WTC11 (cell line): ENCODE results near the gene SMAD5. TPM values are rescaled to one million over a fixed set of nuclear protein-coding genes. Genes with fewer than 3 reads are reported as not detected.

Experiments
- ATAC-seq: fragments of 200-7000 bp; cut with Tn5 transposase; 2 replicates; pipeline ENCODE4 v1.10.0; 2021; ENCODE audit warnings: mild to moderate bottlenecking, moderate library complexity
- CTCF ChIA-PET: fragments of 300-600 bp; sonication (Branson Sonifier 250); formaldehyde crosslinking; loops from one replicate; lab custom pipeline; 2021; ENCODE audit warnings: antibody characterized with exemption; lab: Charles Lee
- POLR2A ChIA-PET: fragments of 350-600 bp; sonication (Branson Sonifier 250); formaldehyde crosslinking; loops from one replicate; lab custom pipeline; 2021; ENCODE audit warnings: antibody characterized with exemption; lab: Charles Lee
- DNase-seq: peaks from one replicate; pipeline ENCODE4 v3.0.0; 2021; ENCODE audit warnings: low spot score
- H3K27ac Mint-ChIP-seq: 2 replicates; pipeline ENCODE4 v1.8.0; 2021; ENCODE audit warnings: mixed read lengths
- H3K27me3 Mint-ChIP-seq: 2 replicates; pipeline ENCODE4 v1.8.0; 2021; ENCODE audit warnings: low read depth, mild to moderate bottlenecking, moderate library complexity, mixed read lengths
- H3K36me3 Mint-ChIP-seq: 2 replicates; pipeline ENCODE4 v1.8.0; 2021; ENCODE audit warnings: mixed read lengths
- H3K4me1 Mint-ChIP-seq: 2 replicates; pipeline ENCODE4 v1.8.0; 2022; ENCODE audit warnings: mixed read lengths
- H3K4me3 Mint-ChIP-seq: 2 replicates; pipeline ENCODE4 v1.8.0; 2021; ENCODE audit warnings: mild to moderate bottlenecking, moderate library complexity, mixed read lengths
- H3K9me3 Mint-ChIP-seq: 2 replicates; pipeline ENCODE4 v1.8.0; 2021; ENCODE audit warnings: mixed read lengths
- FOXK1 ChIP-seq: sonication (generic); formaldehyde crosslinking; IDR thresholded peaks from 2 replicates; pipeline ENCODE4 v1.8.0; 2022; ENCODE audit warnings: mild to moderate bottlenecking, moderate library complexity, missing genetic modification reagents
- GTF2I ChIP-seq: fragments of 250-450 bp; sonication (Bioruptor Pico); conservative IDR thresholded peaks from 2 replicates; pipeline ENCODE4 v1.4.0; 2021; ENCODE audit warnings: mild to moderate bottlenecking
- HMGA2 ChIP-seq: fragments of 250-450 bp; sonication (Bioruptor Pico); IDR thresholded peaks from 2 replicates; pipeline ENCODE4 v1.4.0; 2021; ENCODE audit warnings: mild to moderate bottlenecking, moderate library complexity
- HMGXB4 ChIP-seq: sonication (generic); formaldehyde crosslinking; IDR thresholded peaks from 2 replicates; pipeline ENCODE4 v1.8.1; 2023; ENCODE audit warnings: mild to moderate bottlenecking, moderate library complexity, missing genetic modification reagents
- IRF2 ChIP-seq: sonication (generic); formaldehyde crosslinking; IDR thresholded peaks from 2 replicates; pipeline ENCODE4 v1.8.0; 2022; ENCODE audit warnings: low read depth, missing genetic modification reagents, borderline replicate concordance
- MYBL2 ChIP-seq: sonication (generic); formaldehyde crosslinking; IDR thresholded peaks from 2 replicates; pipeline ENCODE4 v1.8.1; 2023; ENCODE audit warnings: mild to moderate bottlenecking, moderate library complexity, missing genetic modification reagents
- NFYB ChIP-seq: sonication (generic); formaldehyde crosslinking; conservative IDR thresholded peaks from 2 replicates; pipeline ENCODE4 v1.8.0; 2022; ENCODE audit warnings: low read depth, missing genetic modification reagents
- NR3C1 ChIP-seq: sonication (generic); formaldehyde crosslinking; conservative IDR thresholded peaks from 2 replicates; pipeline ENCODE4 v1.8.1; 2023; ENCODE audit warnings: low read depth, mild to moderate bottlenecking, missing genetic modification reagents
- SMAD4 ChIP-seq: sonication (generic); formaldehyde crosslinking; IDR thresholded peaks from 2 replicates; pipeline ENCODE4 v1.8.0; 2022; ENCODE audit warnings: mild to moderate bottlenecking, missing genetic modification reagents
- ZNF121 ChIP-seq: sonication (generic); formaldehyde crosslinking; IDR thresholded peaks from 2 replicates; pipeline ENCODE4 v1.8.0; 2023; ENCODE audit warnings: missing genetic modification reagents
- ZNF281 ChIP-seq: sonication (generic); formaldehyde crosslinking; IDR thresholded peaks from 2 replicates; pipeline ENCODE4 v1.8.0; 2023; ENCODE audit warnings: mild to moderate bottlenecking, missing genetic modification reagents
- ZNF671 ChIP-seq: fragments of 250-450 bp; sonication (Bioruptor Pico); IDR thresholded peaks from 2 replicates; pipeline ENCODE4 v1.8.0; 2021; ENCODE audit warnings: mild to moderate bottlenecking
- total RNA-seq: library from RNA; stranded (reverse); gene quantifications from 3 replicates; pipeline ENCODE4 v1.2.3, GENCODE V29; 2021
- TF ChIP-seq, protein P1 (sequence below): sonication (generic); formaldehyde crosslinking; IDR thresholded peaks from 2 replicates; pipeline ENCODE4 v1.8.0; 2022; ENCODE audit warnings: mild to moderate bottlenecking, missing genetic modification reagents
- TF ChIP-seq, protein P2 (sequence below): sonication (generic); formaldehyde crosslinking; IDR thresholded peaks from 2 replicates; pipeline ENCODE4 v1.8.1; 2023; ENCODE audit warnings: mild to moderate bottlenecking, missing genetic modification reagents
- TF ChIP-seq, protein P3 (sequence below): sonication (generic); formaldehyde crosslinking; IDR thresholded peaks from 2 replicates; pipeline ENCODE4 v1.8.1; 2022; ENCODE audit warnings: low read depth, mild to moderate bottlenecking, moderate library complexity, missing genetic modification reagents, borderline replicate concordance

The SMAD5 gene
- total RNA-seq, 1 experiment from 2014 or later = 65.2 TPM

DNA sequence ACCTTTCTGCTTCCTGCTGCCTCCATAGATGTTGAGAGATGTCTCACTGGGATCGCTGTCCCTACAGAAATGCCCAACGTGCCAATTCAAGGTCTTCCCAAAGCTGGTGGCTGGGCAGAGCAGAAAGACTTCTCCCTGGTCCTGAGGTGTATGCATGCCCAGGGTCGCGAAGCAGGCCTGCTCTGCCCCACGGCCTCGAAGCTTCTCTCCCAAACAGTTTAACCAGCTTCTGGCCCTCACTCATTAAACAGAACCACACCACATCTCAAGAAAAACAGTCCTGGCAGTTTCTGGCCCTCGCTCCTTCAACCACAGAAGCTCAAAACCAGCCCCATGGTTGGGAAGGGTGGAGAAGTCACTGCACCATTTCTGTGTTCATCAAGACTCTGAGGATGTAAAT is 75.0 kb downstream of the SMAD5 start (continued):
- TF ChIP-seq, protein P1, sequence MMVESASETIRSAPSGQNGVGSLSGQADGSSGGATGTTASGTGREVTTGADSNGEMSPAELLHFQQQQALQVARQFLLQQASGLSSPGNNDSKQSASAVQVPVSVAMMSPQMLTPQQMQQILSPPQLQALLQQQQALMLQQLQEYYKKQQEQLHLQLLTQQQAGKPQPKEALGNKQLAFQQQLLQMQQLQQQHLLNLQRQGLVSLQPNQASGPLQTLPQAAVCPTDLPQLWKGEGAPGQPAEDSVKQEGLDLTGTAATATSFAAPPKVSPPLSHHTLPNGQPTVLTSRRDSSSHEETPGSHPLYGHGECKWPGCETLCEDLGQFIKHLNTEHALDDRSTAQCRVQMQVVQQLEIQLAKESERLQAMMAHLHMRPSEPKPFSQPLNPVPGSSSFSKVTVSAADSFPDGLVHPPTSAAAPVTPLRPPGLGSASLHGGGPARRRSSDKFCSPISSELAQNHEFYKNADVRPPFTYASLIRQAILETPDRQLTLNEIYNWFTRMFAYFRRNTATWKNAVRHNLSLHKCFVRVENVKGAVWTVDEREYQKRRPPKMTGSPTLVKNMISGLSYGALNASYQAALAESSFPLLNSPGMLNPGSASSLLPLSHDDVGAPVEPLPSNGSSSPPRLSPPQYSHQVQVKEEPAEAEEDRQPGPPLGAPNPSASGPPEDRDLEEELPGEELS (CRISPR knock-in tag) = no peak
- TF ChIP-seq ZNF121 (CRISPR knock-in tag) (no peak), HMGXB4 (CRISPR knock-in tag) (no peak), ZNF671 (no peak), ZNF281 (CRISPR knock-in tag) (no peak), SMAD4 (CRISPR knock-in tag) (no peak), NR3C1 (CRISPR knock-in tag) (no peak), HMGA2 (CRISPR knock-in tag) (no peak), GTF2I (CRISPR knock-in tag) (no peak)
- TF ChIP-seq, protein P2, sequence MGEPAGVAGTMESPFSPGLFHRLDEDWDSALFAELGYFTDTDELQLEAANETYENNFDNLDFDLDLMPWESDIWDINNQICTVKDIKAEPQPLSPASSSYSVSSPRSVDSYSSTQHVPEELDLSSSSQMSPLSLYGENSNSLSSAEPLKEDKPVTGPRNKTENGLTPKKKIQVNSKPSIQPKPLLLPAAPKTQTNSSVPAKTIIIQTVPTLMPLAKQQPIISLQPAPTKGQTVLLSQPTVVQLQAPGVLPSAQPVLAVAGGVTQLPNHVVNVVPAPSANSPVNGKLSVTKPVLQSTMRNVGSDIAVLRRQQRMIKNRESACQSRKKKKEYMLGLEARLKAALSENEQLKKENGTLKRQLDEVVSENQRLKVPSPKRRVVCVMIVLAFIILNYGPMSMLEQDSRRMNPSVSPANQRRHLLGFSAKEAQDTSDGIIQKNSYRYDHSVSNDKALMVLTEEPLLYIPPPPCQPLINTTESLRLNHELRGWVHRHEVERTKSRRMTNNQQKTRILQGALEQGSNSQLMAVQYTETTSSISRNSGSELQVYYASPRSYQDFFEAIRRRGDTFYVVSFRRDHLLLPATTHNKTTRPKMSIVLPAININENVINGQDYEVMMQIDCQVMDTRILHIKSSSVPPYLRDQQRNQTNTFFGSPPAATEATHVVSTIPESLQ (CRISPR knock-in tag) = no peak
- TF ChIP-seq, protein P3, sequence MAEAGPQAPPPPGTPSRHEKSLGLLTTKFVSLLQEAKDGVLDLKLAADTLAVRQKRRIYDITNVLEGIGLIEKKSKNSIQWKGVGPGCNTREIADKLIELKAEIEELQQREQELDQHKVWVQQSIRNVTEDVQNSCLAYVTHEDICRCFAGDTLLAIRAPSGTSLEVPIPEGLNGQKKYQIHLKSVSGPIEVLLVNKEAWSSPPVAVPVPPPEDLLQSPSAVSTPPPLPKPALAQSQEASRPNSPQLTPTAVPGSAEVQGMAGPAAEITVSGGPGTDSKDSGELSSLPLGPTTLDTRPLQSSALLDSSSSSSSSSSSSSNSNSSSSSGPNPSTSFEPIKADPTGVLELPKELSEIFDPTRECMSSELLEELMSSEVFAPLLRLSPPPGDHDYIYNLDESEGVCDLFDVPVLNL (CRISPR knock-in tag) = no peak

GRCh38 chr5:136208916-136209315 is 76.3 kb downstream of the SMAD5 start:
- no peak for ATAC-seq
- H3K4me1 Mint-ChIP-seq = peaks cover 8% of the 10 kb centered on the region
- no peak overlapping the region for H3K27ac Mint-ChIP-seq
- CTCF ChIA-PET = interaction anchor here (1.4 to 4.0 kb wide), 2 partner anchors 16 to 134 kb away, joined by 3 to 55 read pairs; partner anchors contain the start of gene SMIM32
- TF ChIP-seq IRF2 (CRISPR knock-in tag) (no peak), MYBL2 (no peak), FOXK1 (CRISPR knock-in tag) (no peak), NFYB (CRISPR knock-in tag) (no peak)
- H3K4me3 Mint-ChIP-seq = no peak overlapping the region
- POLR2A ChIA-PET = no interaction called here
- peaks cover 8% of the 10 kb centered on the region; the same call in 1 of the 2 replicates for H3K9me3 Mint-ChIP-seq
- H3K36me3 Mint-ChIP-seq = peaks cover 5% of the 10 kb centered on the region; the same call in 1 of the 2 replicates
- H3K27me3 Mint-ChIP-seq = peaks cover 91% of the 10 kb centered on the region
- no peak for DNase-seq
